Calu3 (cell line): ENCODE measurements around the gene PDCD4. TPM values are rescaled to one million over a fixed set of nuclear protein-coding genes. Genes with fewer than 3 reads are reported as not detected.
"Not testable (repeated sequence)": the region's sequence is repeated elsewhere in the genome, so short reads cannot be mapped to it uniquely, and the experiment has no call there.

Source experiments
- BruUV-seq: library from RNA; stranded (reverse); fragments of 400-500 nt; replicated peaks from 2 replicates; lab custom pipeline; 2021; lab: Mats Ljungman, UMichigan
- CTCF ChIA-PET: fragments of 300-600 bp; sonication (Branson Sonifier 250); formaldehyde crosslinking; loops from one replicate; lab custom pipeline; 2022; ENCODE audit warnings: antibody characterized with exemption; lab: Charles Lee
- DNase-seq: peaks from one replicate; pipeline ENCODE4 v3.0.0; 2022
- H3K27ac Mint-ChIP-seq: one replicate; pipeline ENCODE4 v1.8.0; 2022; ENCODE audit warnings: mixed read lengths; ENCODE audit not compliant: unreplicated experiment
- H3K27me3 Mint-ChIP-seq: one replicate; pipeline ENCODE4 v1.8.0; 2022; ENCODE audit warnings: mixed read lengths; ENCODE audit not compliant: unreplicated experiment
- H3K36me3 Mint-ChIP-seq: one replicate; pipeline ENCODE4 v1.8.0; 2022; ENCODE audit warnings: mild to moderate bottlenecking, moderate library complexity, mixed read lengths; ENCODE audit not compliant: insufficient read depth, unreplicated experiment
- H3K4me1 Mint-ChIP-seq: one replicate; pipeline ENCODE4 v1.8.0; 2022; ENCODE audit warnings: mild to moderate bottlenecking, low read depth, mixed read lengths; ENCODE audit not compliant: unreplicated experiment
- H3K4me3 Mint-ChIP-seq: one replicate; pipeline ENCODE4 v1.8.0; 2022; ENCODE audit warnings: mild to moderate bottlenecking, low read depth, moderate library complexity, mixed read lengths; ENCODE audit not compliant: unreplicated experiment
- H3K9me3 Mint-ChIP-seq: one replicate; pipeline ENCODE4 v1.8.0; 2022; ENCODE audit warnings: low read depth, mixed read lengths; ENCODE audit not compliant: unreplicated experiment
- intact Hi-C: fragments of 100-400 bp; cut with micrococcal nuclease; formaldehyde crosslinking; loops from one replicate; pipeline ENCODE4 v1.10.0; 2022; ENCODE audit not compliant: unreplicated experiment
- total RNA-seq: library from RNA; stranded (reverse); gene quantifications from 2 replicates; pipeline ENCODE4 v1.2.3, GENCODE V29; 2022
- TF ChIP-seq, protein P1 (sequence below): fragments of 200-600 bp; IDR thresholded peaks from one replicate; pipeline ENCODE4 v1.8.0; 2022; ENCODE audit warnings: antibody characterized with exemption; ENCODE audit not compliant: unreplicated experiment

The PDCD4 gene
- total RNA-seq, 1 experiment from 2014 or later, result 26.1 TPM

DNA sequence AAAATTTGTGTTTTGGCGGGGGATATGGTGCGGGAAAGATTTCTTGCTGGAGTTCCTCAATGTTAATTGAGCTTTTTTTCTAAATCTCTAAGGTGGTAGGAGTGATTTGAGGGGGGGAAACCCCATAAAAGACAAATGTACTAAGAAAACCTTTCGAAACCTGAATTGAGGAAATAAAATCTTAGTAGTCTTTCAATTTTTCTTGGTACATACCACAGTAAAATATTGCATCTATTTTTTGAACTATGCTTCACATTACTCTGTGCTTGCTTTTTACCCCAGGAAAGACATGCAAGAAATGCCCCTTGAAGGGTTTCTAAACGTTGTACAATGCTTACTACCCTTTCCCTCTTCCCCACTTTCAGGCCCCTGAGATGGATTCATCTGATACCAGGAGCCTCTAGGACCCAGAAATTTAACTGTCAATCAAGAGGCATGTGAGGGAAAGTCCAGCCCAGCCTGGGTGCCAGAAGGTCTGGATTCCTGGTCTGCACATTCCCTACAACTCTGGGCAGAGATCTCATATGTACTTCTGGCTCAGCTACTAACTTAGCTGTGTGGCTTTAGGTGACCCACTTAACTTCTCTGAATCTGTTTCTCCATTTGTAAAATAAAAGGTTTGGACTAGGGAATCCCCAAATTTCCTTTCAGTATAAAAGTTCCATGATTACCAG lies 5.8 kb upstream of the PDCD4 start:
- Mint-ChIP-seq H3K27me3 (no peaks in the 10 kb centered on the region), H3K27ac (no peak overlapping the region), H3K4me1 (peaks cover 27% of the 10 kb centered on the region), H3K36me3 (no peaks in the 10 kb centered on the region), H3K9me3 (no peaks in the 10 kb centered on the region), H3K4me3 (no peak overlapping the region)
- intact Hi-C loops, result no loop called here
- DNase-seq, result no peak
- TF ChIP-seq, protein P1, sequence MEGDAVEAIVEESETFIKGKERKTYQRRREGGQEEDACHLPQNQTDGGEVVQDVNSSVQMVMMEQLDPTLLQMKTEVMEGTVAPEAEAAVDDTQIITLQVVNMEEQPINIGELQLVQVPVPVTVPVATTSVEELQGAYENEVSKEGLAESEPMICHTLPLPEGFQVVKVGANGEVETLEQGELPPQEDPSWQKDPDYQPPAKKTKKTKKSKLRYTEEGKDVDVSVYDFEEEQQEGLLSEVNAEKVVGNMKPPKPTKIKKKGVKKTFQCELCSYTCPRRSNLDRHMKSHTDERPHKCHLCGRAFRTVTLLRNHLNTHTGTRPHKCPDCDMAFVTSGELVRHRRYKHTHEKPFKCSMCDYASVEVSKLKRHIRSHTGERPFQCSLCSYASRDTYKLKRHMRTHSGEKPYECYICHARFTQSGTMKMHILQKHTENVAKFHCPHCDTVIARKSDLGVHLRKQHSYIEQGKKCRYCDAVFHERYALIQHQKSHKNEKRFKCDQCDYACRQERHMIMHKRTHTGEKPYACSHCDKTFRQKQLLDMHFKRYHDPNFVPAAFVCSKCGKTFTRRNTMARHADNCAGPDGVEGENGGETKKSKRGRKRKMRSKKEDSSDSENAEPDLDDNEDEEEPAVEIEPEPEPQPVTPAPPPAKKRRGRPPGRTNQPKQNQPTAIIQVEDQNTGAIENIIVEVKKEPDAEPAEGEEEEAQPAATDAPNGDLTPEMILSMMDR, result no peak
- CTCF ChIA-PET, result no interaction called here
- no TSS peak for BruUV-seq

DNA sequence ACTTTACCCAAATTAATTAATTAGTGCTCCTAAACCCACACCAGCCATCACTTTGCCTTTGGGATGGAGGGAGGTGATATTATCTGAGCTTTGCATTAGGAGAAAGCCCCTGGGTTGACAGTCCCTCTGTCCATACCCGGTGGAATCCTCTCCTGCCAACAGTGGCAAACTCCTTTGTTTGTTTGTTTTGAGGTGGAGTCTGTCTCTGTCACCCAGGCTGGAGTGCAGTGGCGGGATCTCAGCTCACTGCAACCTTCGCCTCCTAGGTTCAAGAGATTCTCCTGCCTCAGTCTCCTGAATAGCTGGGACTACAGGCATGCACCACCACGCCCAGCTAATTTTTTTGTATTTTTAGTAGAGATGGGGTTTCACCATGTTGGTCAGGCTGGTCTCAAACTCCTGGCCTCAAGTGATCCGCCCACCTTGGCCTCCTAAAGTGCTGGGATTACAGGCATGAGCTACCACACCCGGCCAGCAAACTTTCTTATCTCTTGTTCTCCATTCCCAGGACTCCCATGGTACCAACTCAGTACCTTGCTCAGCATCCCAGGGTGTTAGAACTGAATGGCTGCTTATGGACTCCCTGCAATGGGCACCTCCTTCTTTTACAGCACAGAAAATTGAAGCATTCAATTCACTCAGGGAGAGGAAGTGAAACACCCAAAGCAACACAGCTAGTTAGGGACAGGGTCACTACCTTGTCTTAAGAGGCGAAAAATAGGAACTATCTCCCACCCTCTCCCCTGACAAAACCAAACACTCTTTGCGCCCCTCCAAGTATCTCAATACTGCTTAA lies 4.5 kb upstream of the PDCD4 start:
- H3K9me3 Mint-ChIP-seq, DNase-seq, H3K27me3 Mint-ChIP-seq, H3K4me3 Mint-ChIP-seq, BruUV-seq, H3K27ac Mint-ChIP-seq, intact Hi-C loops, CTCF ChIA-PET: not testable (repeated sequence)
- H3K4me1 Mint-ChIP-seq, result peaks cover 35% of the 10 kb centered on the region
- H3K36me3 Mint-ChIP-seq, result peaks cover 13% of the 10 kb centered on the region

DNA sequence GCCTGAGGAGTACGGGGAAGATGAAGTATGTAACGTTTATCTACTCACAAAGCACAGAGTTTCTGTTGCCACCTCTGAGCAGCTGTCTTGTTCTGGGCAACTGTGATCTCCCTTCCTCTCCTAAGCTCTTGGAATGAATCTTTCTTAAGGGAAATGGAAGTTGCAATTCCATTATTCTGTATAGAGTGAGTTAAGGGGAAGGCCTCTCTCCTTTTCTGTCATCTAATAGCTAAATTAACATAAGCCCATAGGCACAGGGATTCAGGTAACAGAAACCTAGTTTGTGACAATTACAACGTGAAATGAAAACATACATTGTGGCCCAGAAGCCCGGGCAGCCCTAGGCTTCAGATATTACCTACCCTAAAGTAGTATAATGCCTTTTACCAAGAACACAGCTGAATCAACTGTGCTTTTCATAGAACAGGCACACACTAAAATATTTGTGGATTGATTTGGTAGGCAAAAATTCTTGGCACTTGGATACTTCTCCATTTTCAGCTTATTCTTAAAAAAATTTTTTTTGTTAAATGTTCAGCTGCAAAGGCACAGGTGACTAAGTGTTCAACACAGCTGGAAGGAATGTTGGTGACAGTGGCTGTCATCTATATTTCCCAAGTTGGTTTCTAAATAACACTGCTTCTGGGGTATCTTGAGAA lies 3.8 kb upstream of the PDCD4 start:
- peaks cover 20% of the 10 kb centered on the region for H3K36me3 Mint-ChIP-seq
- no peak overlapping the region for H3K27ac Mint-ChIP-seq
- peaks cover 35% of the 10 kb centered on the region for H3K4me1 Mint-ChIP-seq
- intact Hi-C loops, result no loop called here
- H3K9me3 Mint-ChIP-seq, result no peaks in the 10 kb centered on the region
- no peak for DNase-seq
- TF ChIP-seq, protein P1, result no peak
- no peaks in the 10 kb centered on the region for H3K27me3 Mint-ChIP-seq
- CTCF ChIA-PET, result no interaction called here
- no TSS peak for BruUV-seq
- no peak overlapping the region for H3K4me3 Mint-ChIP-seq

DNA sequence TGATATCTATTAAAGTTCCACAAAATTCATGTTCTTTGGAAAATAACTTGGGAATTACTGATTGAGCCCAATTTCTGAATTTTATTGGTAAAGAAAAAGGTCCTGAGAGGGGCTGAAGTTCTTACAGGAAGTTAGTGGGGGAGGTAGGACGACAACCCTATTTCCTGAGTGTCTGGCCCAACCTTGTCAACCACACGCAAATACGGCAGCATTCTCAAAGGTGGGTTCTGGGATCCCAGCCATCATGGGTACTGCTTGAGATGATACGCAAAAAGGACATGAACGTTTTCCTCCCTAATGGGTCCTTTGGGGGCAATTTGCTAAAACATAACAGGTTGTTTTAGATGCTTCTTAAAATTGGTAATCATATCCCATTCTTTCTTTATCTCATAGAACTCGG lies 2.7 kb upstream of the PDCD4 start:
- H3K4me1 Mint-ChIP-seq, result peaks cover 35% of the 10 kb centered on the region
- BruUV-seq, result no TSS peak
- H3K27ac Mint-ChIP-seq, result peak overlapping the region; percentile 27
- DNase-seq, result no peak
- no peak overlapping the region for H3K4me3 Mint-ChIP-seq
- no peaks in the 10 kb centered on the region for H3K9me3 Mint-ChIP-seq
- intact Hi-C loops, result no loop called here
- CTCF ChIA-PET, result no interaction called here
- peaks cover 25% of the 10 kb centered on the region for H3K36me3 Mint-ChIP-seq
- H3K27me3 Mint-ChIP-seq, result no peaks in the 10 kb centered on the region
- TF ChIP-seq, protein P1, result no peak
